Coronary artery (tissue), 2 donors: ENCODE results near the gene ERICH4.

Experiments used
- DNase-seq: peaks from one replicate; pipeline ENCODE4 v3.0.0-alpha.2; 2017; ENCODE audit warnings: low spot score
- H3K27ac ChIP-seq, 2 donors: fragments of 200-600 bp; sonication (generic); one replicate each; pipeline ENCODE4 v1.5.1; 2016 to 2019
- H3K4me3 ChIP-seq: fragments of 200-600 bp; sonication (generic); 2 replicates; pipeline ENCODE4 v1.5.1; 2016; ENCODE audit warnings: mild to moderate bottlenecking, moderate library complexity
- CTCF ChIP-seq: fragments of 200-600 bp; sonication (generic); IDR thresholded peaks from one replicate; pipeline ENCODE4 v1.5.1; 2019; ENCODE audit warnings: antibody characterized with exemption

ERICH4 gene

GRCh38 chr19:41447732-41448332 lies 4.9 kb downstream of the ERICH4 start:
- Histone ChIP-seq H3K4me3 (peak overlapping the region; percentile 6), H3K27ac (no peak overlapping the region)
- DNase-seq = no peak
- no peak for TF ChIP-seq CTCF

- Histone ChIP-seq H3K4me3 (peak overlapping the region; percentile 57), H3K27ac (no peak overlapping the region)
- DNase-seq = no peak
- TF ChIP-seq CTCF = peak; percentile 94
Observed at GRCh38 chr19:41449079-41449864, 6.3 kb downstream of the ERICH4 start.

- H3K4me3 ChIP-seq = no peak overlapping the region
- TF ChIP-seq CTCF = no peak
- DNase-seq = no peak
- H3K27ac ChIP-seq = no peak overlapping the region
Observed at GRCh38 chr19:41449865-41450178, 6.9 kb downstream of the ERICH4 start.

- H3K27ac ChIP-seq = no peak overlapping the region
- TF ChIP-seq CTCF = no peak
- H3K4me3 ChIP-seq = no peak overlapping the region
- DNase-seq = no peak
Observed at GRCh38 chr19:41452584-41453275, 9.8 kb downstream of the ERICH4 start.

- no peak for DNase-seq
- H3K27ac ChIP-seq = no peak overlapping the region
- no peak overlapping the region for H3K4me3 ChIP-seq
- TF ChIP-seq CTCF = no peak
Observed at GRCh38 chr19:41455936-41456335, 13.0 kb downstream of the ERICH4 start.

- TF ChIP-seq CTCF = no peak
- no peak overlapping the region for H3K27ac ChIP-seq
- no peak overlapping the region for H3K4me3 ChIP-seq
- no peak for DNase-seq
Observed at GRCh38 chr19:41456342-41456918, 13.5 kb downstream of the ERICH4 start.
